IPS DF 19.7 (cell line): ENCODE measurements around the gene MXRA8.

Source experiments
- DNase-seq: peaks from one replicate; pipeline ENCODE4 v3.0.0-alpha.2; 2013; ENCODE audit warnings: low read depth, low spot score

Gene MXRA8

DNA sequence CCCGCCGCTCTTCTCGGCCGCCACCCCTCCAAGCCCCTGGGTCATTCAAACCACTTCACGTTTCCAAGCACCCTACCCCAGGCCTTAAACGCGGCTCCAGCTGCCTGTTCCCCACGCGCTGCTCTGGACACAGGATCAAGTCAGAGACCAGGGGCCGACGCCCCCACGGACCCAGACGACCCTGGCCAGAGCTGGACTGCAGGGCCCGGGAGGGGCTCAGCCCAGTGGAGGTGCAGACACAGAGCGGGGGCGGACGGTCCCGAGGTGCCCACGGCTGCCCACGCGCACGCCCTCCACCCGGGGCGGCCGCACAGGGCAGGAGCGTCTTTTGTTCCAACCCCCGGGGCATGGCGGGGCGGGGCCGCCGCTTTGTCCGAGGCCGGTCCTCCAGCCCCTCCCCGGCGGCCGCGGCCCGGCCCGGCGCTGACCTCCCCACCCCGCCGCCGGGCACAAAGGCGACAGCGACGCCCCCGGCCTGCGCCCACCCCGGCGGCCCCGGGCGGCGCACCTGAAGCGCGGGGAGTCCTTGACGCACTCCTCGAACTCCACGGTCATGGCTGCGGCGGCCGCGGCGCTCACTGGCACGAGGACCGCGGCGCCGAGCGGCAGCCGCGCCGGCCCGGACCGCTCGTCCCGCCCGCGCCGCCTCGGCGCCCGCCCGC, 51.0 kb downstream of the MXRA8 start:
- DNase-seq = no peak

DNA sequence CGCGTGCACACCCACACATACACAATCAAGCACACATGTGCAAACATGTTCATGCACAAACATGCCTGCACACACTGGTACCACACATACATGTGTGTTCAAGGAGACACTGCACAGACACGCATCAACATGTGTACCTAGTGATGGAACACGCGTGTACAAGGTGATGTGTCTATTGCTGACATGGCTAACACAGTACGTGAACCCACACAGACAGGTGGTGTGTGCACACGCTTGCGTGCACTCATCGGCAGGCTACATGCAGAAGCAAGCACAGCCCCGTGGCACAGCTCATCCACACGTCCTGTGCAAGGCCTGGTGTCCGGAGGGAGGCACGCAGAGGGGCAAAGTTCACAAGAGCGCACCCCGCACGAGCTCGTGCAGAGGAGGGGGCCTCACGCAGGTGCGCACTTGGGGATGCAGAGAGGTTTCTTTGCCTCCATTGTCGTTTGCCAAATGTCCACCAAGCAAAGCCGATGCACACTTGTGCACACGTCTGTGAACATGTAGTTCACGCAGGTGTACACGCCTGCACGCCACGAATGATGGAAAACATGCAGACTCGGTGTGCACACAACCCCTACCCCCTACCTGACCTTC, 51.6 kb downstream of the MXRA8 start:
- no peak for DNase-seq

DNA sequence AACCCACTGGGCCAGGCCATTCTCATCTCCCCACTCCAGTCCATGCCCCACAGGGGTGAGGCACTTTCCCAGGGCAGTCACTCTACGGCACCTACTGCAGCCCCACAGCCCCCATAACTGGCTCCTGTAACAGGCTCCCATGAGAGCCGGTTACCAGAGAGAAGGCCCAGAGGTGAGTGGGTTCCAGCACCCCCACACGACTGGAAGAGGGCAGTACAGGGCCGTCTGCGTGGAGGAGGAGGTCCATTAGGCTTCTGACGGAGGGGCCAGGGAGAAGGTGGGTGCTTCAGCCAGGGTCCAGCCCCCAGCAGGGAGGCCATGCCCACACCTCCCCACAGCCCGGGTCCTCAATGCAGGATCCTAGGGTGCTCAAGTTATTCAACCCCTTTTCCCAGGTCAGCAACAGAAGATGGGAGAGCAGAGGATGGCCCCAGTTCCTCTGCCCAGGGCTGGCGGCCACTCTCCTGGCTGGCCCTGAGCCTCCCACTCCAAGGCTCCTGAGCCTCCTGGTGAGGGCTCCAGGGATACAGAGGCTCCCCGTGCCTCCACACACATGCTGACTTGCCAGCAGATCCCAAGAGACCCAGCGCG, 52.2 kb downstream of the MXRA8 start:
- DNase-seq = no peak

DNA sequence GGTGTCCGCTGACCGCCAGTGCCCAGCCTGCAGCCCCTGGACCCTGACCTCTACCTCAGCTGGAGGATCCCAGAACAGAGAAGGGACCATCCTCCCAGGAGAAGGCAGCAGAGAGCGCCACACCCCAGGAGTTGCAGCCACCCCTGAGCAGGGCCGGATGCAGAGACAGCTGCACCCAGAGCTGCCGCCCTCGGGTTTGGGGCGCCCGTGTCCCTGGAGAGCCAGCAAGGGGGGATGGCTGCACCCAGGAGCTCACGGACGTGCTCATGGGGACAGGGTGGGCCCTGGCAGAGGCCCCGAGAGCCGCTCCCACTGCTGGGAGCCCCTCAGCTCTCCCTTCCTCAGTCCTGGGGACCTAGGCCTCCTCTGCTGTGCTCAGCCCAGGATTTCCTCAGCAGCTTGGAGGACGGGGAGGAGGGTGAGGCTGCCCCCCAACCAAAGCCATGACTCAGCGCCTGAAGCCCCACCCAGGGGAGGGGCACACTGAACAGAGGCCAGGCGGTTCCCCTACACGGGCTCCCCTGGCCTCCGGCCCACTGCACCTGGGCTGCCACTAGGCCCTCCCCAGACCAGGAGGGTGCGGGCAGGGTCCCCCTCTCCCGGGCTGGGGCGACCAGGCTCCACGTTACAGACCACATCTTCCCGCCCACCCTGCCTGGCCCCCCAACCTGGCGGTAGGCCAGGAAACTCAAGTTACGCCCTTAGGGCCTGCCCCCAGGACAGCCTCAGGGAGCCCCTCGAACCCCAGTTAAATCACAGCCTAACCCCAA, 52.9 kb downstream of the MXRA8 start:
- no peak for DNase-seq

DNA sequence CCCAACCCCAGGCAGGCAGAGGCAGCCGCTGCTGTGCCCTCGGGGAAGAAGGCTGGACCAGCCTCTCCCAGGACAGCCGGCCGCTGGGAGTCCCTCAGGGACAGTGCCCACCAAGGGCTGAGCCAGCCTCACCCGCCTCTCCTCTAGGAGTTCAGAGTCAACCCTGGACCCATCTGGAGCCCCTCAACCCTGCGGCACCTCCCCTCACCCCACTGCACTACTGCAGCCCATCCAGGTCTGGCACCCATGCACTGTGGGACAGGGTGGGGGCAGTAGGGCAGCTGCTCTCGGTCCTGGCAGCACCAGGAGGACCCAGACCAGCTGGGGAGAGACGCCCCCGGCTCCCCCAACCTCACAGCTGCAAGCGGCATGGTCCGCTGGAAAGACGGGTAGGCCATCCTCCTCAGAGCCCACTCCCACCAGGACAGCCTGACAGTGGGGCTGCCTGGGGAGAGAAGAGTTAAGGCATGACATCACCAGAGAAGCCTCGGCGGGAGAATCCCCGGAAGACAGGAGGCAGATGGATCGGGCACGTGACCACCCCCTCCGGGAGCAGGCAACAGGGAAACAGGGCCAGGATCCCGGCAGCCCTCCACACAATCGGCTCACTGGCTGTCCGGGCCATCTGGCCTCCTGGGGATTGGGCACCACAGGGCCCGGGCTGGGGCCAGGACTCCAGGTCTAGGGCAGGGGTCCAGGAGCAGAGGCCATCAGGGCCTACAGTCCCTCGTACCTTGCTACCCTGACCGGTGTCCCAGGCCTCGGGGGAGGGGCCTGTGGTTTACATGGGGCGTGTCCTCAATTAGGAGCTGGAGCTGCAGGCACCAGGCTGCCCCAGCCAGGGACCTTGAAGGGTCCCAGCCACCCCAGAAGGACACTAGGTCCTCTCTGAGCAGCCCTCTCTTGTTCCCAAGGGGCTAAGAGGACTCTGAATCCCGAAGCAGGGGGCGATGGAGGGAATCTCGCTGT, 53.7 kb downstream of the MXRA8 start:
- DNase-seq = no peak

DNA sequence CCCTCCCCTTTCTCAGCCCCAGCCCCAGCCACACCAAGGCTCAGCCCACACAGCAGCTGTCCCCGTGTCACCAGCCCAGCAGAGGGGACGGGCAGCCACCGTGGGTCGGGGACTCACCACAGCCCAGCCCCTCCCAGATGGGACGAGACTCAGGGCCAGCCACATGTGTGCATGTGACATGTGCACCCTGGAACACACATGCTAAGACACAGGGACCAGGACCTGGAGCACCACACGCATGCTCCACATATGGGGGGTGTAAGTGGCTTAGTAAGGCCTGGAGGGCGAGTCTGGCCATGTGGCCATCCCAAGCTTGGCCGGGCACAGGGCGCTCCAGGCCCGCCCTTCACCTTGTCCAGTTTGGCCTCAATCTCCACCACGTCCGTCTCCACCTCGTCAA, 54.6 kb downstream of the MXRA8 start:
- no peak for DNase-seq

DNA sequence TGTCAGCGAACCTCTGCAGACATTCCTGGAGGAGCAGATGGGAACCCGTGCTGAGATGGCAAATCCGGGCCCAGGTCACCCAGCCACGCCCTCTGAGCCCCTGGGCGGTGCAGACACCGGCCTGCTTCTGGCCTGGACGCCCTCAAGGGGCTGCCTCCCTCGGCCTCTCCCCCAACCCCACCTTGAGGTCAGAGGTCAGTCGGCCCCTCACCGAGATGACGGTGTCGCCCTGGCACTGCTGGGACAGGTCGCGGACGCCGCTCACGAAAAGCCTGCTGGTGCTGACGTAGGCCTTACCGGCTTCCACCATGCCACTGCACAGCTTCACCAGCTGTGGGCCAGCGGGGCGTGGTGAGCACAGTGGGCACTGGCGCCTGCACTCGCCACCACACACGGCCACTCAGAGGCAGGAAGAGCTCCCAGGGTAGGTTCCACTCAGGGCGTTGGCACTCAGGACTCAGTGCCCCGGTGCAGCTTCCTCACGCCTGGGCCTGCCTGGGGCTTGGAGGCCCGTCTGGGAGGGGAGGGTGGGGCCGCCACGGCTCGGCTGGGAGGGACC, 55.3 kb downstream of the MXRA8 start:
- no peak for DNase-seq
